ENCODE measurements around the gene SNCAIP.

GRCh38 chr5:122424132-122424531 lies 112.1 kb downstream of the SNCAIP start:
- TF ChIP-seq, protein P1, sequence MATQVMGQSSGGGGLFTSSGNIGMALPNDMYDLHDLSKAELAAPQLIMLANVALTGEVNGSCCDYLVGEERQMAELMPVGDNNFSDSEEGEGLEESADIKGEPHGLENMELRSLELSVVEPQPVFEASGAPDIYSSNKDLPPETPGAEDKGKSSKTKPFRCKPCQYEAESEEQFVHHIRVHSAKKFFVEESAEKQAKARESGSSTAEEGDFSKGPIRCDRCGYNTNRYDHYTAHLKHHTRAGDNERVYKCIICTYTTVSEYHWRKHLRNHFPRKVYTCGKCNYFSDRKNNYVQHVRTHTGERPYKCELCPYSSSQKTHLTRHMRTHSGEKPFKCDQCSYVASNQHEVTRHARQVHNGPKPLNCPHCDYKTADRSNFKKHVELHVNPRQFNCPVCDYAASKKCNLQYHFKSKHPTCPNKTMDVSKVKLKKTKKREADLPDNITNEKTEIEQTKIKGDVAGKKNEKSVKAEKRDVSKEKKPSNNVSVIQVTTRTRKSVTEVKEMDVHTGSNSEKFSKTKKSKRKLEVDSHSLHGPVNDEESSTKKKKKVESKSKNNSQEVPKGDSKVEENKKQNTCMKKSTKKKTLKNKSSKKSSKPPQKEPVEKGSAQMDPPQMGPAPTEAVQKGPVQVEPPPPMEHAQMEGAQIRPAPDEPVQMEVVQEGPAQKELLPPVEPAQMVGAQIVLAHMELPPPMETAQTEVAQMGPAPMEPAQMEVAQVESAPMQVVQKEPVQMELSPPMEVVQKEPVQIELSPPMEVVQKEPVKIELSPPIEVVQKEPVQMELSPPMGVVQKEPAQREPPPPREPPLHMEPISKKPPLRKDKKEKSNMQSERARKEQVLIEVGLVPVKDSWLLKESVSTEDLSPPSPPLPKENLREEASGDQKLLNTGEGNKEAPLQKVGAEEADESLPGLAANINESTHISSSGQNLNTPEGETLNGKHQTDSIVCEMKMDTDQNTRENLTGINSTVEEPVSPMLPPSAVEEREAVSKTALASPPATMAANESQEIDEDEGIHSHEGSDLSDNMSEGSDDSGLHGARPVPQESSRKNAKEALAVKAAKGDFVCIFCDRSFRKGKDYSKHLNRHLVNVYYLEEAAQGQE (IDR thresholded peaks at IDR 0.05; ENCODE audit: unreplicated experiment) = no peak
- TF ChIP-seq EZH2phosphoT487 (IDR thresholded peaks at IDR 0.05; ENCODE audit: unreplicated experiment) (no peak), STAT1 (IDR thresholded peaks at IDR 0.05; ENCODE audit: unreplicated experiment) (no peak), EZH2 (IDR thresholded peaks at IDR 0.05; ENCODE audit: low read depth, unreplicated experiment) (no peak), ETS1 (IDR thresholded peaks at IDR 0.05) (no peak), POLR2AphosphoS5 (IDR thresholded peaks at IDR 0.05; ENCODE audit: low read depth) (no peak), CREB1 (CRISPR knock-in tag; IDR thresholded peaks at IDR 0.05; ENCODE audit: low read depth) (no peak), JUNB (IDR thresholded peaks at IDR 0.05; ENCODE audit: unreplicated experiment) (no peak), NANOG (IDR thresholded peaks at IDR 0.05; ENCODE audit: borderline replicate concordance) (no peak), ZNF331 (CRISPR knock-in tag; IDR thresholded peaks at IDR 0.05; ENCODE audit: low read depth) (no peak), ZNF114 (CRISPR knock-in tag; IDR thresholded peaks at IDR 0.05) (no peak)
- TF ChIP-seq, protein P2, sequence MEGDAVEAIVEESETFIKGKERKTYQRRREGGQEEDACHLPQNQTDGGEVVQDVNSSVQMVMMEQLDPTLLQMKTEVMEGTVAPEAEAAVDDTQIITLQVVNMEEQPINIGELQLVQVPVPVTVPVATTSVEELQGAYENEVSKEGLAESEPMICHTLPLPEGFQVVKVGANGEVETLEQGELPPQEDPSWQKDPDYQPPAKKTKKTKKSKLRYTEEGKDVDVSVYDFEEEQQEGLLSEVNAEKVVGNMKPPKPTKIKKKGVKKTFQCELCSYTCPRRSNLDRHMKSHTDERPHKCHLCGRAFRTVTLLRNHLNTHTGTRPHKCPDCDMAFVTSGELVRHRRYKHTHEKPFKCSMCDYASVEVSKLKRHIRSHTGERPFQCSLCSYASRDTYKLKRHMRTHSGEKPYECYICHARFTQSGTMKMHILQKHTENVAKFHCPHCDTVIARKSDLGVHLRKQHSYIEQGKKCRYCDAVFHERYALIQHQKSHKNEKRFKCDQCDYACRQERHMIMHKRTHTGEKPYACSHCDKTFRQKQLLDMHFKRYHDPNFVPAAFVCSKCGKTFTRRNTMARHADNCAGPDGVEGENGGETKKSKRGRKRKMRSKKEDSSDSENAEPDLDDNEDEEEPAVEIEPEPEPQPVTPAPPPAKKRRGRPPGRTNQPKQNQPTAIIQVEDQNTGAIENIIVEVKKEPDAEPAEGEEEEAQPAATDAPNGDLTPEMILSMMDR (conservative IDR thresholded peaks at IDR 0.05; ENCODE audit: low read depth in 2 of 2) = no peak
- TF ChIP-seq, protein P3, sequence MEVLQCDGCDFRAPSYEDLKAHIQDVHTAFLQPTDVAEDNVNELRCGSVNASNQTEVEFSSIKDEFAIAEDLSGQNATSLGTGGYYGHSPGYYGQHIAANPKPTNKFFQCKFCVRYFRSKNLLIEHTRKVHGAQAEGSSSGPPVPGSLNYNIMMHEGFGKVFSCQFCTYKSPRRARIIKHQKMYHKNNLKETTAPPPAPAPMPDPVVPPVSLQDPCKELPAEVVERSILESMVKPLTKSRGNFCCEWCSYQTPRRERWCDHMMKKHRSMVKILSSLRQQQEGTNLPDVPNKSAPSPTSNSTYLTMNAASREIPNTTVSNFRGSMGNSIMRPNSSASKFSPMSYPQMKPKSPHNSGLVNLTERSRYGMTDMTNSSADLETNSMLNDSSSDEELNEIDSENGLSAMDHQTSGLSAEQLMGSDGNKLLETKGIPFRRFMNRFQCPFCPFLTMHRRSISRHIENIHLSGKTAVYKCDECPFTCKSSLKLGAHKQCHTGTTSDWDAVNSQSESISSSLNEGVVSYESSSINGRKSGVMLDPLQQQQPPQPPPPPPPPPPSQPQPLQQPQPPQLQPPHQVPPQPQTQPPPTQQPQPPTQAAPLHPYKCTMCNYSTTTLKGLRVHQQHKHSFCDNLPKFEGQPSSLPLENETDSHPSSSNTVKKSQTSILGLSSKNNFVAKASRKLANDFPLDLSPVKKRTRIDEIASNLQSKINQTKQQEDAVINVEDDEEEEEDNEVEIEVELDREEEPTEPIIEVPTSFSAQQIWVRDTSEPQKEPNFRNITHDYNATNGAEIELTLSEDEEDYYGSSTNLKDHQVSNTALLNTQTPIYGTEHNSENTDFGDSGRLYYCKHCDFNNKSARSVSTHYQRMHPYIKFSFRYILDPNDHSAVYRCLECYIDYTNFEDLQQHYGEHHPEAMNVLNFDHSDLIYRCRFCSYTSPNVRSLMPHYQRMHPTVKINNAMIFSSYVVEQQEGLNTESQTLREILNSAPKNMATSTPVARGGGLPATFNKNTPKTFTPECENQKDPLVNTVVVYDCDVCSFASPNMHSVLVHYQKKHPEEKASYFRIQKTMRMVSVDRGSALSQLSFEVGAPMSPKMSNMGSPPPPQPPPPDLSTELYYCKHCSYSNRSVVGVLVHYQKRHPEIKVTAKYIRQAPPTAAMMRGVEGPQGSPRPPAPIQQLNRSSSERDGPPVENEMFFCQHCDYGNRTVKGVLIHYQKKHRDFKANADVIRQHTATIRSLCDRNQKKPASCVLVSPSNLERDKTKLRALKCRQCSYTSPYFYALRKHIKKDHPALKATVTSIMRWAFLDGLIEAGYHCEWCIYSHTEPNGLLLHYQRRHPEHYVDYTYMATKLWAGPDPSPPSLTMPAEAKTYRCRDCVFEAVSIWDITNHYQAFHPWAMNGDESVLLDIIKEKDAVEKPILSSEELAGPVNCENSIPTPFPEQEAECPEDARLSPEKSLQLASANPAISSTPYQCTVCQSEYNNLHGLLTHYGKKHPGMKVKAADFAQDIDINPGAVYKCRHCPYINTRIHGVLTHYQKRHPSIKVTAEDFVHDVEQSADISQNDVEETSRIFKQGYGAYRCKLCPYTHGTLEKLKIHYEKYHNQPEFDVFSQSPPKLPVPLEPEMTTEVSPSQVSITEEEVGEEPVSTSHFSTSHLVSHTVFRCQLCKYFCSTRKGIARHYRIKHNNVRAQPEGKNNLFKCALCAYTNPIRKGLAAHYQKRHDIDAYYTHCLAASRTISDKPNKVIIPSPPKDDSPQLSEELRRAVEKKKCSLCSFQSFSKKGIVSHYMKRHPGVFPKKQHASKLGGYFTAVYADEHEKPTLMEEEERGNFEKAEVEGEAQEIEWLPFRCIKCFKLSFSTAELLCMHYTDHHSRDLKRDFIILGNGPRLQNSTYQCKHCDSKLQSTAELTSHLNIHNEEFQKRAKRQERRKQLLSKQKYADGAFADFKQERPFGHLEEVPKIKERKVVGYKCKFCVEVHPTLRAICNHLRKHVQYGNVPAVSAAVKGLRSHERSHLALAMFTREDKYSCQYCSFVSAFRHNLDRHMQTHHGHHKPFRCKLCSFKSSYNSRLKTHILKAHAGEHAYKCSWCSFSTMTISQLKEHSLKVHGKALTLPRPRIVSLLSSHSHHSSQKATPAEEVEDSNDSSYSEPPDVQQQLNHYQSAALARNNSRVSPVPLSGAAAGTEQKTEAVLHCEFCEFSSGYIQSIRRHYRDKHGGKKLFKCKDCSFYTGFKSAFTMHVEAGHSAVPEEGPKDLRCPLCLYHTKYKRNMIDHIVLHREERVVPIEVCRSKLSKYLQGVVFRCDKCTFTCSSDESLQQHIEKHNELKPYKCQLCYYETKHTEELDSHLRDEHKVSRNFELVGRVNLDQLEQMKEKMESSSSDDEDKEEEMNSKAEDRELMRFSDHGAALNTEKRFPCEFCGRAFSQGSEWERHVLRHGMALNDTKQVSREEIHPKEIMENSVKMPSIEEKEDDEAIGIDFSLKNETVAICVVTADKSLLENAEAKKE (CRISPR knock-in tag; IDR thresholded peaks at IDR 0.05) = 0 out of 2 replicates have a peak, but pooled peaks have one; percentile 1

Measured in GM23338 (cell line).